Heart left ventricle (tissue), 13 donors: Measurements from ENCODE around the gene SH3PXD2A.

ENCODE experiments used
- CTCF ChIP-seq, 12 donors: fragments of 200-600 bp; sonication (generic) in 4 of 12; IDR thresholded peaks; one replicate each; pipeline versions ENCODE4 v1.5.0 to v1.8.0; 2018 to 2022; ENCODE audit warnings: antibody characterized with exemption in 12 of 12, mild to moderate bottlenecking in 5 of 12
- POLR2A ChIP-seq, 2 donors: fragments of 450-650 bp; IDR thresholded peaks; one replicate each; pipeline ENCODE4 v1.6.1; 2017; ENCODE audit warnings: antibody characterized with exemption in 2 of 2, mild to moderate bottlenecking in 2 of 2, moderate library complexity in 2 of 2
- donor health status: ischemic (EF 13 %, LVEDD 7.1; RV severe dilation, severe dysfunction).
- donor health status: DM: no; HTN: yes; CAD: no.
- donor health status: DM: no; HTN: no; CAD: no.
- donor health status: ischemic (EF 25% LVEDD 6.9; RV normal size, moderate dysfunction).
- donor health status: ischemic (EF 25% LVEDD 5.7; RV mildly dilated, moderate dysfunction).
- donor health status: ischemic (EF 35%, LVEDD 5.7; RV mildly dilated, moderate dysfunction).
- donor health status: nonischemic (EF 11% LVEDD 7.7; RV severe dilation, severe dysfunction).
- donor health status: DM: yes; HTN: yes; CAD: no.
- donor health status: PGD.
- donor health status: ischemic (EF 29% LVEDD 5.4; RV normal size, mild dysfunction).
- donor health status: nonischemic (EF 23%, LVEDD 6.1; RV moderate dilation, normal function).

- TF ChIP-seq POLR2A (IDR thresholded peaks at IDR 0.05) (peak in 1 of 2 donors; percentile 23), CTCF (IDR thresholded peaks at IDR 0.05) (no peak)
These were observed 83.1 kb downstream of the SH3PXD2A start for GRCh38 chr10:103772096-103772845.
